Measurements from ENCODE around the gene HUWE1. TPM values are rescaled to one million over a fixed set of nuclear protein-coding genes. Genes with fewer than 3 reads are reported as not detected.

The HUWE1 gene
- total and polyA plus RNA-seq, 2 donors (not counting 1 experiment from before 2014, with no cell fraction given), result 52.8 to 146 TPM

DNA sequence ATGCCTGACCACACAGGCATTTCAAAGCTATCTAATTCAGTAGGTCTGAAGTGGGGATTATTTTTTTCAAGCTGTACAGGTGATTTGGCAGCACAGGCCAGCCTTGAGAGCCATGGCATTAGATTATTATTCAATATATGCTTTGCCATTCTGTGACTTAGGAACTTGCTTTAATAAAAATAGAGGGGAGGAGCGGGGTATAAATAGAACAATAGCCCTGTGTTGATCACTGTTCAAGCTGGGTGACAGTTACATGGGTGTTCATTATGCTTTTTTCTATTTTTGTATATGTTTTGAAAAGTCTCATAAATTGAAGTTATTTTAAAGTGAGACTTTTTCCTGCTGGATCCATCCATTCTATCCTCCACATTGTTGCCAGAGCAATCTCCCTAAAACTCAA lies 20.3 kb downstream of the HUWE1 start:
- TF ChIP-seq EZH2 (IDR thresholded peaks at IDR 0.05; ENCODE audit: low read length, missing control alignments), result no peak
- TF ChIP-seq, protein P1, sequence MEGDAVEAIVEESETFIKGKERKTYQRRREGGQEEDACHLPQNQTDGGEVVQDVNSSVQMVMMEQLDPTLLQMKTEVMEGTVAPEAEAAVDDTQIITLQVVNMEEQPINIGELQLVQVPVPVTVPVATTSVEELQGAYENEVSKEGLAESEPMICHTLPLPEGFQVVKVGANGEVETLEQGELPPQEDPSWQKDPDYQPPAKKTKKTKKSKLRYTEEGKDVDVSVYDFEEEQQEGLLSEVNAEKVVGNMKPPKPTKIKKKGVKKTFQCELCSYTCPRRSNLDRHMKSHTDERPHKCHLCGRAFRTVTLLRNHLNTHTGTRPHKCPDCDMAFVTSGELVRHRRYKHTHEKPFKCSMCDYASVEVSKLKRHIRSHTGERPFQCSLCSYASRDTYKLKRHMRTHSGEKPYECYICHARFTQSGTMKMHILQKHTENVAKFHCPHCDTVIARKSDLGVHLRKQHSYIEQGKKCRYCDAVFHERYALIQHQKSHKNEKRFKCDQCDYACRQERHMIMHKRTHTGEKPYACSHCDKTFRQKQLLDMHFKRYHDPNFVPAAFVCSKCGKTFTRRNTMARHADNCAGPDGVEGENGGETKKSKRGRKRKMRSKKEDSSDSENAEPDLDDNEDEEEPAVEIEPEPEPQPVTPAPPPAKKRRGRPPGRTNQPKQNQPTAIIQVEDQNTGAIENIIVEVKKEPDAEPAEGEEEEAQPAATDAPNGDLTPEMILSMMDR (conservative IDR thresholded peaks at IDR 0.05 in 1 of 2, IDR thresholded peaks at IDR 0.05 in 1 of 2; ENCODE audit: low read depth in 1 of 2, low read length in 2 of 2), result no peak
- peaks cover 53% of the 10 kb centered on the region for H3K79me2 ChIP-seq (ENCODE audit: control insufficient read depth, insufficient read depth, low read length)
- no peak overlapping the region for H2AFZ ChIP-seq (ENCODE audit: low read length)
- no peaks in the 10 kb centered on the region for H3K27me3 ChIP-seq (ENCODE audit: control insufficient read depth, insufficient read depth, low read length)
- H3K9me3 ChIP-seq (ENCODE audit: control insufficient read depth, insufficient read depth, low read depth, low read length), result no peaks in the 10 kb centered on the region
- no peak overlapping the region for H3K4me2 ChIP-seq (ENCODE audit: extremely low read depth, insufficient read depth, low read length)
- no peak overlapping the region for H3K27ac ChIP-seq (ENCODE audit: insufficient read depth, low read length)
- peaks cover 1% of the 10 kb centered on the region for H4K20me1 ChIP-seq (ENCODE audit: control insufficient read depth, extremely low read depth, insufficient read depth, low read length)
- H3K9ac ChIP-seq (ENCODE audit: insufficient read depth, low read length), result no peak overlapping the region
- DNase-seq (ENCODE audit: low read depth in 2 of 2), result no peak
- H3K4me3 ChIP-seq (replicated peaks in 1 of 4; ENCODE audit: control extremely low read depth in 1 of 4, insufficient read depth in 1 of 4, low read depth in 3 of 4, low read length in 4 of 4), result no peak overlapping the region
- H3K4me1 ChIP-seq (ENCODE audit: control insufficient read depth, extremely low read depth, insufficient read depth, low read length), result no peaks in the 10 kb centered on the region
- no peaks in the 10 kb centered on the region for H3K36me3 ChIP-seq (ENCODE audit: control insufficient read depth, insufficient read depth, low read length)

DNA sequence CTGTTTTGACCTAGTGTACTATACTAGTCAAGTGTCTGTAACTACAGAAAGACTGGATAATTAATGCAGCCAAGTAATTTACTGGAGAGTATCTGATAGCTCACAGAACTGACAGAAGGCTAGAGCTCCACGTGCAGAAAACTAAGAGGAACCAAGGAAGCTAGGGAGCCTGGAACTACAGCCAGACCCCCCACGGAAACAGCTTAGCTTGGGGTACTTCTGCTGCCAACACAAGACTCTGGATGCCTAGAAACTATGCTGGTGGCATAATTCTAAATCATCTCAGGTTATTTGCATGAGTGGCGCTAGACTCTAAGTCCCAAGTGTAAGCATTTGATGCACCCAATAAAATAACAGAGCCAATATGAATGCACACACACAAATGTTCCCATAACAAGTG lies 26.5 kb downstream of the HUWE1 start:
- no peak overlapping the region for H3K27ac ChIP-seq (ENCODE audit: insufficient read depth, low read length)
- no peak overlapping the region for H3K9ac ChIP-seq (ENCODE audit: insufficient read depth, low read length)
- TF ChIP-seq EZH2 (IDR thresholded peaks at IDR 0.05; ENCODE audit: low read length, missing control alignments), result no peak
- TF ChIP-seq, protein P1 (conservative IDR thresholded peaks at IDR 0.05 in 1 of 2, IDR thresholded peaks at IDR 0.05 in 1 of 2; ENCODE audit: low read depth in 1 of 2, low read length in 2 of 2), result no peak
- DNase-seq (ENCODE audit: low read depth in 2 of 2), result no peak
- H3K4me1 ChIP-seq (ENCODE audit: control insufficient read depth, extremely low read depth, insufficient read depth, low read length), result no peaks in the 10 kb centered on the region
- no peaks in the 10 kb centered on the region for H3K36me3 ChIP-seq (ENCODE audit: control insufficient read depth, insufficient read depth, low read length)
- no peaks in the 10 kb centered on the region for H3K27me3 ChIP-seq (ENCODE audit: control insufficient read depth, insufficient read depth, low read length)
- no peak overlapping the region for H3K4me3 ChIP-seq (replicated peaks in 1 of 4; ENCODE audit: control extremely low read depth in 1 of 4, insufficient read depth in 1 of 4, low read depth in 3 of 4, low read length in 4 of 4)
- no peaks in the 10 kb centered on the region for H3K9me3 ChIP-seq (ENCODE audit: control insufficient read depth, insufficient read depth, low read depth, low read length)
- peaks cover 59% of the 10 kb centered on the region for H3K79me2 ChIP-seq (ENCODE audit: control insufficient read depth, insufficient read depth, low read length)
- H3K4me2 ChIP-seq (ENCODE audit: extremely low read depth, insufficient read depth, low read length), result no peak overlapping the region
- H2AFZ ChIP-seq (ENCODE audit: low read length), result no peak overlapping the region
- H4K20me1 ChIP-seq (ENCODE audit: control insufficient read depth, extremely low read depth, insufficient read depth, low read length), result no peaks in the 10 kb centered on the region

- Histone ChIP-seq H3K79me2 (ENCODE audit: control insufficient read depth, insufficient read depth, low read length) (peaks cover 56% of the 10 kb centered on the region), H3K27me3 (ENCODE audit: control insufficient read depth, insufficient read depth, low read length) (no peaks in the 10 kb centered on the region), H2AFZ (ENCODE audit: low read length) (no peak overlapping the region), H3K4me3 (replicated peaks in 1 of 4; ENCODE audit: control extremely low read depth in 1 of 4, insufficient read depth in 1 of 4, low read depth in 3 of 4, low read length in 4 of 4) (no peak overlapping the region), H3K4me2 (ENCODE audit: extremely low read depth, insufficient read depth, low read length) (no peak overlapping the region), H4K20me1 (ENCODE audit: control insufficient read depth, extremely low read depth, insufficient read depth, low read length) (no peaks in the 10 kb centered on the region), H3K27ac (ENCODE audit: insufficient read depth, low read length) (no peak overlapping the region), H3K36me3 (ENCODE audit: control insufficient read depth, insufficient read depth, low read length) (no peaks in the 10 kb centered on the region), H3K9me3 (ENCODE audit: control insufficient read depth, insufficient read depth, low read depth, low read length) (no peaks in the 10 kb centered on the region), H3K9ac (ENCODE audit: insufficient read depth, low read length) (no peak overlapping the region), H3K4me1 (ENCODE audit: control insufficient read depth, extremely low read depth, insufficient read depth, low read length) (no peaks in the 10 kb centered on the region)
- TF ChIP-seq EZH2 (IDR thresholded peaks at IDR 0.05; ENCODE audit: low read length, missing control alignments), result no peak
- TF ChIP-seq, protein P1 (conservative IDR thresholded peaks at IDR 0.05 in 1 of 2, IDR thresholded peaks at IDR 0.05 in 1 of 2; ENCODE audit: low read depth in 1 of 2, low read length in 2 of 2), result no peak
- DNase-seq (ENCODE audit: low read depth in 2 of 2), result no peak
Observed at GRCh38 chrX:53659039-53659438, 27.5 kb downstream of the HUWE1 start.

Measured in fibroblast of lung (primary cell).